MCF 10A (cell line): ENCODE data around the gene ATP5F1E. TPM values are rescaled to one million over a fixed set of nuclear protein-coding genes. Genes with fewer than 3 reads are reported as not detected.

Source experiments
- BruUV-seq: library from RNA; stranded (reverse); fragments of 400-500 nt; replicated peaks from 2 replicates; lab custom pipeline; 2021; lab: Mats Ljungman, UMichigan
- CTCF ChIA-PET: fragments of 300-600 bp; sonication (Branson Sonifier 250); formaldehyde crosslinking; extraction: SDS; loops from one replicate; lab custom pipeline; 2021; ENCODE audit warnings: antibody characterized with exemption, inconsistent platforms; lab: Yijun Ruan, JAX
- POLR2A ChIA-PET: fragments of 300-600, 350-650 bp; sonication (Branson Sonifier 250); formaldehyde crosslinking; extraction: SDS; loops from one replicate; lab custom pipeline; 2020; ENCODE audit warnings: antibody characterized with exemption, inconsistent platforms; lab: Yijun Ruan, JAX
- DNase-seq: peaks from one replicate; pipeline ENCODE4 v3.0.0-alpha.2; 2018; ENCODE audit not compliant: unreplicated experiment
- H3K27ac Mint-ChIP-seq: one replicate; pipeline ENCODE4 v1.8.0; 2022; ENCODE audit warnings: mild to moderate bottlenecking, low read depth, mixed read lengths; ENCODE audit not compliant: unreplicated experiment
- H3K27me3 Mint-ChIP-seq: one replicate; pipeline ENCODE4 v1.8.0; 2022; ENCODE audit warnings: mixed read lengths; ENCODE audit not compliant: insufficient read depth, unreplicated experiment
- H3K36me3 Mint-ChIP-seq: one replicate; pipeline ENCODE4 v1.8.0; 2022; ENCODE audit warnings: mild to moderate bottlenecking, moderate library complexity, mixed read lengths; ENCODE audit not compliant: insufficient read depth, unreplicated experiment
- H3K4me1 Mint-ChIP-seq: one replicate; pipeline ENCODE4 v1.8.0; 2022; ENCODE audit warnings: mixed read lengths; ENCODE audit not compliant: insufficient read depth, unreplicated experiment
- H3K4me3 Mint-ChIP-seq: one replicate; pipeline ENCODE4 v1.8.0; 2022; ENCODE audit warnings: mild to moderate bottlenecking, moderate library complexity, mixed read lengths; ENCODE audit not compliant: unreplicated experiment
- H3K9me3 Mint-ChIP-seq: one replicate; pipeline ENCODE4 v1.8.0; 2022; ENCODE audit warnings: mixed read lengths; ENCODE audit not compliant: unreplicated experiment
- intact Hi-C: fragments of 100-400 bp; cut with micrococcal nuclease; formaldehyde crosslinking; loops from 2 replicates; pipeline ENCODE4 v1.14.1; 2022
- total RNA-seq: library from RNA; stranded (reverse); gene quantifications from 2 replicates; pipeline ENCODE4 v1.2.3, GENCODE V29; 2022
- TF ChIP-seq, protein P1 (sequence below): fragments of 200-600 bp; IDR thresholded peaks from one replicate; pipeline ENCODE4 v1.8.0; 2022; ENCODE audit warnings: antibody characterized with exemption, mild to moderate bottlenecking; ENCODE audit not compliant: unreplicated experiment

Gene ATP5F1E
- total RNA-seq, 1 experiment from 2014 or later, result 69.7 TPM

DNA sequence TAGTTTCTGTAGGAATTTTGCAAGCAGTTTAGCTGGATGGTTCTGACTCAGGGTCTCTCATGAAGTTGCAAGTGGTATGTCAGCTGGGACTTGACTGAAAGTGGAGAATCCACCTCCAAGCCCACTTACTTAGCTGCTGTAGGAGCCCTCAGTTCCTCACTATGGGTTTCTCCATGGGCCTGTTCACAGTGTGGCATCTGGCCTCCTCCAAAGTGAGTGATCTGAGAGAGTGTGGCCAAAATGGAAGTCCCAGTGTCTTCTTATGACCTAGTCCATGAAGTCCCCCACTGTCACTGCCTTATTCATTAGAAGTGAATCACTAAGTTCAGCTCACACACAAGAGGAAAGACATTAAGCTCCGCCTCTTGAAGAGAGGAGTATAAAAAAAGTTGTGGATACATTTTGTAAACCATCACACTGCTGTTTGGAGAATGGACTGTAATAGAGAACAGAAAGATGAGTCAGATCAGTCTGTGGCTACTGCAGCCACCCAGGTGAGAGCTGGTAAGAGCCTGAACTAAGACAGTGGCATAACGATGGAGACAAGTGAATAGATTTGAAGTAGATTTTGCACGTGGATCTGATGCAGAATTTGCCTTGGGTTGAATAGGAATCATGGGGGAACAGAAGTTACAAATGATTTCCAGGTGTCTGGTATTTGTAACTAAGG, 55.9 kb downstream of the ATP5F1E start:
- BruUV-seq, result no TSS peak
- peaks cover 6% of the 10 kb centered on the region for H3K4me1 Mint-ChIP-seq
- no peaks in the 10 kb centered on the region for H3K36me3 Mint-ChIP-seq
- CTCF ChIA-PET, result interaction anchor here (0.7 to 1.2 kb wide), 3 partner anchors 116 to 1606 kb away, joined by 3 to 4 read pairs (median 3); no protein-coding TSS in a partner anchor
- H3K27me3 Mint-ChIP-seq, result no peaks in the 10 kb centered on the region
- no peak overlapping the region for H3K27ac Mint-ChIP-seq
- POLR2A ChIA-PET, result interaction anchor here (0.6 to 1.1 kb wide), 2 partner anchors 18 to 56 kb away, joined by 3 to 7 read pairs; partner anchors contain the start of gene ATP5F1E
- no peak overlapping the region for H3K4me3 Mint-ChIP-seq
- intact Hi-C loops, result no loop called here
- DNase-seq, result no peak
- peaks cover 17% of the 10 kb centered on the region for H3K9me3 Mint-ChIP-seq
- TF ChIP-seq, protein P1, sequence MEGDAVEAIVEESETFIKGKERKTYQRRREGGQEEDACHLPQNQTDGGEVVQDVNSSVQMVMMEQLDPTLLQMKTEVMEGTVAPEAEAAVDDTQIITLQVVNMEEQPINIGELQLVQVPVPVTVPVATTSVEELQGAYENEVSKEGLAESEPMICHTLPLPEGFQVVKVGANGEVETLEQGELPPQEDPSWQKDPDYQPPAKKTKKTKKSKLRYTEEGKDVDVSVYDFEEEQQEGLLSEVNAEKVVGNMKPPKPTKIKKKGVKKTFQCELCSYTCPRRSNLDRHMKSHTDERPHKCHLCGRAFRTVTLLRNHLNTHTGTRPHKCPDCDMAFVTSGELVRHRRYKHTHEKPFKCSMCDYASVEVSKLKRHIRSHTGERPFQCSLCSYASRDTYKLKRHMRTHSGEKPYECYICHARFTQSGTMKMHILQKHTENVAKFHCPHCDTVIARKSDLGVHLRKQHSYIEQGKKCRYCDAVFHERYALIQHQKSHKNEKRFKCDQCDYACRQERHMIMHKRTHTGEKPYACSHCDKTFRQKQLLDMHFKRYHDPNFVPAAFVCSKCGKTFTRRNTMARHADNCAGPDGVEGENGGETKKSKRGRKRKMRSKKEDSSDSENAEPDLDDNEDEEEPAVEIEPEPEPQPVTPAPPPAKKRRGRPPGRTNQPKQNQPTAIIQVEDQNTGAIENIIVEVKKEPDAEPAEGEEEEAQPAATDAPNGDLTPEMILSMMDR, result no peak

Other genes with a start within 250 kb of the ATP5F1E start
- gene GNAS-AS1, start 181.4 kb downstream of the ATP5F1E start, total RNA-seq, result 1.6 and 2.2 TPM in 2 replicates
- 629 and 715 TPM in 2 replicates for gene GNAS, start 179.6 kb downstream of the ATP5F1E start, total RNA-seq
- 59.6 and 79.8 TPM in 2 replicates for gene NELFCD, start 51.1 kb downstream of the ATP5F1E start, total RNA-seq
- gene CTSZ, start 25.1 kb downstream of the ATP5F1E start, total RNA-seq, result 96.6 and 103 TPM in 2 replicates
- not detected in 2 replicates for gene TUBB1, start 12.9 kb downstream of the ATP5F1E start, total RNA-seq
- 180 and 197 TPM in 2 replicates for gene PRELID3B, start 10.5 kb upstream of the ATP5F1E start, total RNA-seq
- not detected in 2 replicates for gene ZNF831, start 131.5 kb upstream of the ATP5F1E start, total RNA-seq